ENCODE results near the gene FAM193B.
"Not testable (repeated sequence)": the region's sequence is repeated elsewhere in the genome, so short reads cannot be mapped to it uniquely, and the experiment has no call there.

The FAM193B gene

GRCh38 chr5:177489119-177489716 lies 65.1 kb downstream of the FAM193B start:
- peaks cover 8% of the 10 kb centered on the region for H3K36me3 Mint-ChIP-seq (ENCODE audit: low read depth)
- no peaks in the 10 kb centered on the region for H3K27me3 Mint-ChIP-seq (ENCODE audit: low read depth)
- H3K27ac Mint-ChIP-seq = no peak overlapping the region
- H3K4me1 Mint-ChIP-seq (ENCODE audit: low read depth) = peaks cover 5% of the 10 kb centered on the region
- no peaks in the 10 kb centered on the region for H3K9me3 Mint-ChIP-seq
- H3K4me3 Mint-ChIP-seq = no peak overlapping the region

GRCh38 chr5:177487975-177488374 lies 66.4 kb downstream of the FAM193B start:
- no peaks in the 10 kb centered on the region for H3K9me3 Mint-ChIP-seq
- H3K4me1 Mint-ChIP-seq (ENCODE audit: low read depth) = no peaks in the 10 kb centered on the region
- no peak overlapping the region for H3K27ac Mint-ChIP-seq
- peaks cover 8% of the 10 kb centered on the region for H3K36me3 Mint-ChIP-seq (ENCODE audit: low read depth)
- H3K27me3 Mint-ChIP-seq (ENCODE audit: low read depth) = no peaks in the 10 kb centered on the region
- H3K4me3 Mint-ChIP-seq = no peak overlapping the region

- Mint-ChIP-seq H3K27me3 (ENCODE audit: low read depth) (no peaks in the 10 kb centered on the region), H3K36me3 (ENCODE audit: low read depth) (peaks cover 8% of the 10 kb centered on the region), H3K9me3 (no peaks in the 10 kb centered on the region), H3K4me3 (no peak overlapping the region), H3K4me1 (ENCODE audit: low read depth) (no peaks in the 10 kb centered on the region), H3K27ac (no peak overlapping the region)
Observed at GRCh38 chr5:177487144-177487543, 67.2 kb downstream of the FAM193B start.

- Mint-ChIP-seq H3K4me1 (ENCODE audit: low read depth) (no peaks in the 10 kb centered on the region), H3K27ac (no peak overlapping the region), H3K27me3 (ENCODE audit: low read depth) (no peaks in the 10 kb centered on the region), H3K4me3 (no peak overlapping the region), H3K36me3 (ENCODE audit: low read depth) (peaks cover 7% of the 10 kb centered on the region), H3K9me3 (no peaks in the 10 kb centered on the region)
Observed at GRCh38 chr5:177486256-177486655, 68.1 kb downstream of the FAM193B start.

GRCh38 chr5:177485753-177486152 lies 68.6 kb downstream of the FAM193B start:
- H3K27me3 Mint-ChIP-seq (ENCODE audit: low read depth); H3K9me3 Mint-ChIP-seq; H3K27ac Mint-ChIP-seq; H3K4me1 Mint-ChIP-seq (ENCODE audit: low read depth); H3K36me3 Mint-ChIP-seq (ENCODE audit: low read depth); H3K4me3 Mint-ChIP-seq: not testable (repeated sequence)

GRCh38 chr5:177484902-177485549 lies 69.3 kb downstream of the FAM193B start:
- Mint-ChIP-seq H3K4me1 (ENCODE audit: low read depth) (peaks cover under 1% of the 10 kb centered on the region), H3K9me3 (no peaks in the 10 kb centered on the region), H3K36me3 (ENCODE audit: low read depth) (peaks cover 5% of the 10 kb centered on the region), H3K27me3 (ENCODE audit: low read depth) (no peaks in the 10 kb centered on the region), H3K4me3 (no peak overlapping the region), H3K27ac (peak overlapping the region; percentile 7)

GRCh38 chr5:177483994-177484901 lies 70.1 kb downstream of the FAM193B start:
- no peaks in the 10 kb centered on the region for H3K27me3 Mint-ChIP-seq (ENCODE audit: low read depth)
- H3K4me1 Mint-ChIP-seq (ENCODE audit: low read depth) = peaks cover 8% of the 10 kb centered on the region
- H3K27ac Mint-ChIP-seq = peak overlapping the region; percentile 7

GRCh38 chr5:177483042-177483441 lies 71.3 kb downstream of the FAM193B start:
- Mint-ChIP-seq H3K36me3 (ENCODE audit: low read depth) (peaks cover 7% of the 10 kb centered on the region), H3K4me3 (no peak overlapping the region), H3K4me1 (ENCODE audit: low read depth) (peaks cover 15% of the 10 kb centered on the region), H3K27me3 (ENCODE audit: low read depth) (no peaks in the 10 kb centered on the region), H3K27ac (no peak overlapping the region), H3K9me3 (no peaks in the 10 kb centered on the region)

More at GRCh38 chr5:177483994-177484901, 70.1 kb downstream of the FAM193B start:
- H3K36me3 Mint-ChIP-seq (ENCODE audit: low read depth) = peaks cover 3% of the 10 kb centered on the region
- no peak overlapping the region for H3K4me3 Mint-ChIP-seq
- H3K9me3 Mint-ChIP-seq = no peaks in the 10 kb centered on the region

GRCh38 chr5:177482359-177482795 lies 72.0 kb downstream of the FAM193B start:
- no peak overlapping the region for H3K27ac Mint-ChIP-seq
- no peaks in the 10 kb centered on the region for H3K27me3 Mint-ChIP-seq (ENCODE audit: low read depth)
- no peak overlapping the region for H3K4me3 Mint-ChIP-seq
- peaks cover 15% of the 10 kb centered on the region for H3K4me1 Mint-ChIP-seq (ENCODE audit: low read depth)
- H3K36me3 Mint-ChIP-seq (ENCODE audit: low read depth) = peaks cover 5% of the 10 kb centered on the region
- no peaks in the 10 kb centered on the region for H3K9me3 Mint-ChIP-seq

- no peaks in the 10 kb centered on the region for H3K27me3 Mint-ChIP-seq (ENCODE audit: low read depth)
- peak overlapping the region; percentile 88 for H3K27ac Mint-ChIP-seq
- H3K4me3 Mint-ChIP-seq = no peak overlapping the region
- peaks cover 27% of the 10 kb centered on the region for H3K4me1 Mint-ChIP-seq (ENCODE audit: low read depth)
- no peaks in the 10 kb centered on the region for H3K9me3 Mint-ChIP-seq
- peaks cover 5% of the 10 kb centered on the region for H3K36me3 Mint-ChIP-seq (ENCODE audit: low read depth)
Observed at GRCh38 chr5:177479774-177480173, 74.6 kb downstream of the FAM193B start.

- Mint-ChIP-seq H3K36me3 (ENCODE audit: low read depth) (peaks cover 5% of the 10 kb centered on the region), H3K4me1 (ENCODE audit: low read depth) (peaks cover 30% of the 10 kb centered on the region), H3K9me3 (no peaks in the 10 kb centered on the region), H3K27me3 (ENCODE audit: low read depth) (peaks cover 8% of the 10 kb centered on the region), H3K27ac (peak overlapping the region; percentile 88), H3K4me3 (no peak overlapping the region)
Observed at GRCh38 chr5:177478711-177479646, 75.4 kb downstream of the FAM193B start.

GRCh38 chr5:177477701-177478477 lies 76.5 kb downstream of the FAM193B start:
- H3K36me3 Mint-ChIP-seq (ENCODE audit: low read depth) = peaks cover 5% of the 10 kb centered on the region
- peaks cover 32% of the 10 kb centered on the region for H3K4me1 Mint-ChIP-seq (ENCODE audit: low read depth)
- no peak overlapping the region for H3K4me3 Mint-ChIP-seq
- no peaks in the 10 kb centered on the region for H3K9me3 Mint-ChIP-seq
- H3K27ac Mint-ChIP-seq = peak overlapping the region; percentile 26
- H3K27me3 Mint-ChIP-seq (ENCODE audit: low read depth) = peaks cover 11% of the 10 kb centered on the region

GRCh38 chr5:177476531-177477233 lies 77.7 kb downstream of the FAM193B start:
- H3K27ac Mint-ChIP-seq = no peak overlapping the region
- peaks cover 5% of the 10 kb centered on the region for H3K36me3 Mint-ChIP-seq (ENCODE audit: low read depth)
- peaks cover 32% of the 10 kb centered on the region for H3K4me1 Mint-ChIP-seq (ENCODE audit: low read depth)
- no peak overlapping the region for H3K4me3 Mint-ChIP-seq
- no peaks in the 10 kb centered on the region for H3K9me3 Mint-ChIP-seq
- peaks cover 11% of the 10 kb centered on the region for H3K27me3 Mint-ChIP-seq (ENCODE audit: low read depth)
